HEK293 (cell line): ENCODE data around the gene ZNF326.
"Not testable (repeated sequence)": the region's sequence is repeated elsewhere in the genome, so short reads cannot be mapped to it uniquely, and the experiment has no call there.

Source experiments
- CTCF ChIA-PET: fragments of 350-600 bp; formaldehyde crosslinking; extraction: SDS; loops from one replicate; lab custom pipeline; 2021; ENCODE audit warnings: antibody characterized with exemption; lab: Yijun Ruan, JAX
- POLR2A ChIA-PET: fragments of 300-600 bp; formaldehyde crosslinking; extraction: SDS; loops from one replicate; lab custom pipeline; 2020; ENCODE audit warnings: antibody characterized with exemption, inconsistent platforms; lab: Yijun Ruan, JAX
- H3K27ac ChIP-seq: fragments of 200-500 bp; sonication (Bioruptor generic); 2 replicates; pipeline ENCODE4 v1.5.1; 2014; ENCODE audit warnings: low read depth, low read length, control low read depth, inconsistent platforms; ENCODE audit errors: extremely low read depth
- H3K36me3 ChIP-seq, 2 experiments: fragments of 200-500 bp in 1 of 2; sonication (Bioruptor generic) in 1 of 2; 1 replicate in 1 of 2; 2 replicates in 1 of 2; pipeline ENCODE4 v1.5.1; 2014 to 2017; ENCODE audit warnings: inconsistent platforms in 2 of 2, low read length in 2 of 2; ENCODE audit not compliant: control insufficient read depth in 2 of 2, insufficient read depth in 1 of 2
- H3K4me1 ChIP-seq: fragments of 200-500 bp; sonication (Bioruptor generic); 2 replicates; pipeline ENCODE4 v1.5.1; 2014; ENCODE audit warnings: mild to moderate bottlenecking, low read length, inconsistent platforms; ENCODE audit not compliant: control insufficient read depth, insufficient read depth
- H3K4me3 ChIP-seq: 2 replicates; pipeline ENCODE4 v1.5.1; 2011; ENCODE audit warnings: low read depth, mild to moderate bottlenecking, control low read depth, low read length, moderate library complexity
- H3K9me3 ChIP-seq: fragments of 200-500 bp; sonication (Bioruptor generic); 2 replicates; pipeline ENCODE4 v1.5.1; 2014; ENCODE audit warnings: low read depth, low read length, inconsistent platforms; ENCODE audit not compliant: control insufficient read depth, insufficient read depth
- PATZ1 ChIP-seq: fragments of 450-650 bp; formaldehyde crosslinking; IDR thresholded peaks from 2 replicates; pipeline ENCODE4 v1.5.1; 2016; ENCODE audit warnings: missing biosample characterization, missing genetic modification characterization
- PRDM4 ChIP-seq: fragments of 450-650 bp; formaldehyde crosslinking; IDR thresholded peaks from 2 replicates; pipeline ENCODE4 v1.5.1; 2017; ENCODE audit warnings: missing biosample characterization, missing genetic modification characterization
- PRDM6 ChIP-seq: fragments of 450-650 bp; formaldehyde crosslinking; IDR thresholded peaks from 2 replicates; pipeline ENCODE4 v1.5.1; 2017; ENCODE audit warnings: missing biosample characterization, missing genetic modification characterization
- ZBTB20 ChIP-seq: fragments of 450-650 bp; formaldehyde crosslinking; IDR thresholded peaks from 2 replicates; pipeline ENCODE4 v1.5.1; 2016; ENCODE audit warnings: missing biosample characterization, missing genetic modification characterization
- ZNF155 ChIP-seq: fragments of 450-650 bp; formaldehyde crosslinking; IDR thresholded peaks from 2 replicates; pipeline ENCODE4 v1.5.1; 2016; ENCODE audit warnings: missing biosample characterization, missing genetic modification characterization
- ZNF223 ChIP-seq: fragments of 450-650 bp; formaldehyde crosslinking; IDR thresholded peaks from 2 replicates; pipeline ENCODE4 v1.5.1; 2016; ENCODE audit warnings: missing biosample characterization, missing genetic modification characterization
- ZNF585B ChIP-seq: fragments of 450-650 bp; formaldehyde crosslinking; IDR thresholded peaks from 2 replicates; pipeline ENCODE4 v1.5.1; 2016; ENCODE audit warnings: missing biosample characterization, missing genetic modification characterization
- ZNF645 ChIP-seq: fragments of 450-650 bp; formaldehyde crosslinking; IDR thresholded peaks from 2 replicates; pipeline ENCODE4; 2016; ENCODE audit warnings: missing biosample characterization, missing genetic modification characterization

ZNF326 gene

GRCh38 chr1:89995598-89996449 is 914 bp downstream of the ZNF326 start:
- POLR2A ChIA-PET: interaction anchor here (0.8 to 1.1 kb wide), 2 partner anchors 153 to 175 kb away, joined by 3 read pairs; partner anchors contain the start of gene LRRC8D

GRCh38 chr1:89996450-89997110 is 1.7 kb downstream of the ZNF326 start:
- peaks cover 15% of the 10 kb centered on the region for H3K4me1 ChIP-seq
- H3K9me3 ChIP-seq: no peaks in the 10 kb centered on the region
- ChIA-PET CTCF (no interaction called here), POLR2A (no interaction called here)
- no peak overlapping the region for H3K27ac ChIP-seq
- peaks cover 12 to 27% of the 10 kb centered on the region in 2 experiments for H3K36me3 ChIP-seq
- peak overlapping the region; percentile 100 for H3K4me3 ChIP-seq
- TF ChIP-seq PATZ1 (no peak), ZNF645 (tag by site-specific recombination) (no peak), PRDM4 (tag by site-specific recombination) (peak; percentile 97), ZBTB20 (peak; percentile 30; the same call in 1 of the 2 replicates), PRDM6 (0 out of 2 replicates have a peak, but pooled peaks have one; percentile 5)

More at GRCh38 chr1:89995598-89996449, 914 bp downstream of the ZNF326 start:
- no peaks in the 10 kb centered on the region for H3K9me3 ChIP-seq
- H3K36me3 ChIP-seq: peaks cover 12 to 23% of the 10 kb centered on the region in 2 experiments
- CTCF ChIA-PET: no interaction called here
- H3K4me1 ChIP-seq: peaks cover 15% of the 10 kb centered on the region
- TF ChIP-seq ZNF223 (tag by site-specific recombination) (no peak), ZNF155 (tag by site-specific recombination) (no peak), PRDM6 (peak; percentile 47; the same call in 1 of the 2 replicates)
- peak overlapping the region; percentile 85 for H3K27ac ChIP-seq
- H3K4me3 ChIP-seq: peak overlapping the region; percentile 100

GRCh38 chr1:89997152-89997551 is 2.2 kb downstream of the ZNF326 start:
- Histone ChIP-seq H3K4me1 (peaks cover 15% of the 10 kb centered on the region), H3K36me3 (peaks cover 12 to 27% of the 10 kb centered on the region in 2 experiments), H3K4me3 (peak overlapping the region; percentile 100; the same call in 1 of the 2 replicates)
- POLR2A ChIA-PET, H3K9me3 ChIP-seq, H3K27ac ChIP-seq: not testable (repeated sequence)
- TF ChIP-seq ZNF585B (tag by site-specific recombination): peak; percentile 35; the same call in 1 of the 2 replicates
- CTCF ChIA-PET: interaction anchor here (1.3 kb wide), 1 partner anchor 9 kb away, joined by 4 read pairs; no protein-coding TSS in a partner anchor
